ENCODE measurements around the gene SZT2. TPM values are rescaled to one million over a fixed set of nuclear protein-coding genes. Genes with fewer than 3 reads are reported as not detected.
A peak's percentile ranks its signal among the peaks of the same experiment; 100 is the strongest.

The SZT2 gene
- total RNA-seq, 6 experiments from 2014 or later, result 12.7 to 30.4 (median 19.2) TPM

DNA sequence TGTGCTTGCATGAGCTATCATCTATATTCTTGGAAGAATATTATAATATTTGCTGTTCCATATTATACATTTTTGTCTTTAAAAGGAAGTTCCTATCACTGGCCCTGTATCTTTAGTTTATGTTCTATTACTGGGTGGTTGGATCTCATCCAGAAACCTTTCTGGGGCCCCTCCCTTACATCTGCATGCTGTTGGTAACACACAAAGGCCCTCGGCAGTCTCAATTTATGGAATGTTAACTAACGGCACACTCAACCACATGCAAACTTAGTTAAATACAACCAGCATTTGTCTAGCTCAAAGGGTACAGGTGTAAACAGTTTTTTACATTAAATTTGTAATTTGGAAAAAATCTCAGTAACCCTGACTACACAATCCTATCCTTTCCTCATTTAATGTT is 73.8 kb downstream of the SZT2 start:
- Histone ChIP-seq H3K27me3 (no peaks in the 10 kb centered on the region), H3K36me3 (no peaks in the 10 kb centered on the region), H3K4me1 (no peaks in the 10 kb centered on the region), H3K27ac (no peak overlapping the region), H3K4me3 (no peak overlapping the region), H3K9me3 (no peaks in the 10 kb centered on the region)
- ATAC-seq, result no peak
- intact Hi-C loops (cut with DNase I), result no loop called here
- 71% methylated on average over 2 of the region's 2 CpGs for WGBS (ENCODE audit: insufficient coverage, low coverage, low lambda C conversion rate, missing lambda C conversion rate)
- DNase-seq, result no peak
- TF ChIP-seq POLR2A (IDR thresholded peaks at IDR 0.05), result no peak
- TF ChIP-seq, protein P1, sequence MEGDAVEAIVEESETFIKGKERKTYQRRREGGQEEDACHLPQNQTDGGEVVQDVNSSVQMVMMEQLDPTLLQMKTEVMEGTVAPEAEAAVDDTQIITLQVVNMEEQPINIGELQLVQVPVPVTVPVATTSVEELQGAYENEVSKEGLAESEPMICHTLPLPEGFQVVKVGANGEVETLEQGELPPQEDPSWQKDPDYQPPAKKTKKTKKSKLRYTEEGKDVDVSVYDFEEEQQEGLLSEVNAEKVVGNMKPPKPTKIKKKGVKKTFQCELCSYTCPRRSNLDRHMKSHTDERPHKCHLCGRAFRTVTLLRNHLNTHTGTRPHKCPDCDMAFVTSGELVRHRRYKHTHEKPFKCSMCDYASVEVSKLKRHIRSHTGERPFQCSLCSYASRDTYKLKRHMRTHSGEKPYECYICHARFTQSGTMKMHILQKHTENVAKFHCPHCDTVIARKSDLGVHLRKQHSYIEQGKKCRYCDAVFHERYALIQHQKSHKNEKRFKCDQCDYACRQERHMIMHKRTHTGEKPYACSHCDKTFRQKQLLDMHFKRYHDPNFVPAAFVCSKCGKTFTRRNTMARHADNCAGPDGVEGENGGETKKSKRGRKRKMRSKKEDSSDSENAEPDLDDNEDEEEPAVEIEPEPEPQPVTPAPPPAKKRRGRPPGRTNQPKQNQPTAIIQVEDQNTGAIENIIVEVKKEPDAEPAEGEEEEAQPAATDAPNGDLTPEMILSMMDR (IDR thresholded peaks at IDR 0.05), result no peak

DNA sequence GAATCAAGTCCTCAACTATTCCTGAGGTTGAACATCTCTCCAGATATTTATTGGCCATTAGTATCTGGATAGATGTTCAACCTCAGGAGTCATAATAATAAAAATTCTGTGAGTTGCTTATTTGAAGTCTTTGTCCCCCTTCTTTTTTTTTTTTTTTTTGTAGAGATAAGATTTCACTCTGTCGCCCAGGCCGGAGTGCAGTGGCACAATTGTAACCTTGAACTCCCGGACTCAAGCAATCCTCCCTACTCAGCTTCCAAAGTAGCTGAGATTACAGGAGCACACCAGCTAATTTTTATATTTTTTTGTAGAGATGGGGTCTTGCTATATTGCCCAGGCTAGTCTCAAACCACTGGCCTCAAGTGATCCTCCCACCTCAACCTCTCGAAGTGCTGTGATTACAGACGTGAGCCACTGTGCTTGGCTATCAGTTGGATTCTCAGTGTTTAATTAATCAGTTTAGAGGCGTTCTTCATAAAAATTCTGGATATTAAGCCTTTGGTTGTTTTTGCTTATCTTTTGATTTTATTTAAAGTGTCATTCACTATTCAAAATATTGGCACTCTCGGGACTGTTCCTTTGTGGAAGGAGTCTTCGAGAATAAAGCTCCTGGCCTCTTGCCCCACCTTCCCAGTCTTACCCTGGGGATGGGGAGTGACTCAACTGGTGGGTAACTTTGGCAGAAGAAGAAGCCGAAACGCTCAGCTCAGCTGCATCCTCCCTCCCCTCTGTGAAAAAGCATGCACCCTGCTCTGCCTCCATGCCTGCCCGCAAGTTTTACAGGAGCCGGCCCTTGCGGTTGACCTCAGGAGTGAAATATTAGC is 75.2 kb downstream of the SZT2 start:
- H3K27ac ChIP-seq, result no peak overlapping the region
- H3K36me3 ChIP-seq, result no peaks in the 10 kb centered on the region
- intact Hi-C loops (cut with DNase I), result no loop called here
- H3K4me3 ChIP-seq, result no peak overlapping the region
- DNase-seq, result no peak
- no peaks in the 10 kb centered on the region for H3K9me3 ChIP-seq
- ATAC-seq, result no peak
- TF ChIP-seq, protein P1 (IDR thresholded peaks at IDR 0.05), result no peak
- no peak for TF ChIP-seq POLR2A (IDR thresholded peaks at IDR 0.05)
- H3K4me1 ChIP-seq, result no peaks in the 10 kb centered on the region
- WGBS (ENCODE audit: insufficient coverage, low coverage, low lambda C conversion rate, missing lambda C conversion rate), result 80% methylated on average over 10 of the region's 13 CpGs
- H3K27me3 ChIP-seq, result no peaks in the 10 kb centered on the region

- 64% methylated on average over 3 of the region's 3 CpGs for WGBS (ENCODE audit: insufficient coverage, low coverage, low lambda C conversion rate, missing lambda C conversion rate)
- TF ChIP-seq POLR2A (IDR thresholded peaks at IDR 0.05), result no peak
- TF ChIP-seq, protein P1 (IDR thresholded peaks at IDR 0.05), result no peak
- H3K4me1 ChIP-seq, result no peaks in the 10 kb centered on the region
- DNase-seq (no peak), ATAC-seq (peak; percentile 34 to 78 (median 47))
- no peaks in the 10 kb centered on the region for H3K9me3 ChIP-seq
- H3K27me3 ChIP-seq, result no peaks in the 10 kb centered on the region
- H3K36me3 ChIP-seq, result no peaks in the 10 kb centered on the region
- intact Hi-C loops (cut with DNase I), result no loop called here
- no peak overlapping the region for H3K4me3 ChIP-seq
- no peak overlapping the region for H3K27ac ChIP-seq
Observed at GRCh38 chr1:43465505-43466067, 75.9 kb downstream of the SZT2 start.

- WGBS (ENCODE audit: insufficient coverage, low coverage, low lambda C conversion rate, missing lambda C conversion rate), result 34% methylated on average over 2 of the region's 2 CpGs
- Histone ChIP-seq H3K4me1 (no peaks in the 10 kb centered on the region), H3K4me3 (no peak overlapping the region), H3K27me3 (no peaks in the 10 kb centered on the region), H3K9me3 (no peaks in the 10 kb centered on the region), H3K27ac (no peak overlapping the region), H3K36me3 (no peaks in the 10 kb centered on the region)
- intact Hi-C loops (cut with DNase I), result no loop called here
- TF ChIP-seq, protein P1 (IDR thresholded peaks at IDR 0.05), result no peak
- TF ChIP-seq POLR2A (IDR thresholded peaks at IDR 0.05), result no peak
- DNase-seq (no peak), ATAC-seq (no peak)
Observed at GRCh38 chr1:43466403-43466802, 76.7 kb downstream of the SZT2 start.

All from right lobe of liver (tissue), 6 donors.